Measurements from ENCODE around the gene GOLGB1.
A peak's percentile ranks its signal among the peaks of the same experiment; 100 is the strongest.

Gene GOLGB1

DNA sequence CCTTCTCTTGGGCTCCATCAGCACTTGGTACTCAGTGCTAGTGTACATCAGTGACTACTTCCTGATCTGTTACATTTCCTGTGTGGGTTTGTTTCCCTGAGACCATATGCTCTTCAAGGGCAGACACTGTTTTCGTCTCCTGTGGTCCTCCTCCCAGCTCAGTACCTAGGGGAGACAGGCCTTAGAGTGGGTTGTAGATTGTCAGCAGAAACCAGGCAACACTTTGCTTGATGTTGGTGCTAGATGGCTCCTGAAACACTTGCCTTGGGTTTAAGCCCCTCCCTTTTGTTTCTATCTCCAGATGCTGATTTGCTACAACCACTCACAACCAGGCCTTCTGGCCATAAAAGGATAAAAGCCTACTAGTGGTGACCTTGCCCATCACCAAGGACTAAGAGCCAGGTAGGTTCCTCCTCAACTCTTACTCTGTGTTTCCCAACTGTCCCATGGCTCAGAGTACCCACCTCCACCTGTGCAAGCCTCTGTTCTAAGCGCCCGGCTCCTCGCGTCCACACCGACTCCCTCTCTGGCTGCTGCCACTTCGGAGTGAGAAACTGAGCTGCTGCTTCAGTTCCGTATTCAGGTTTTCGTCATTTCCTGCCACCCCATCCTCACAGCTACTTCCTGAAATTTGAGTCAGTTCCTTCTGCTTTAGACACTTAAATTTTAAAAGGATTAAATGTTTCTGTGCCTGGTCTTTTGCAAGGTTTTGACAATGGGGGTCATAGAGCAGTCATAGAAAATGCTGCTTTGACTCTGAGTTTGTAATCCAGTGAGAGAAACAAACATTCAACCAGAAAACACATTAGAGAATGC, 89.0 kb downstream of the GOLGB1 start, which contains the start of gene HCLS1:
Gene HCLS1, minus strand, starts transcription at position 548 of the 816 bp plus-strand sequence. CDS start 2,556 bp downstream, outside the sequence.
- TF ChIP-seq, protein P1, sequence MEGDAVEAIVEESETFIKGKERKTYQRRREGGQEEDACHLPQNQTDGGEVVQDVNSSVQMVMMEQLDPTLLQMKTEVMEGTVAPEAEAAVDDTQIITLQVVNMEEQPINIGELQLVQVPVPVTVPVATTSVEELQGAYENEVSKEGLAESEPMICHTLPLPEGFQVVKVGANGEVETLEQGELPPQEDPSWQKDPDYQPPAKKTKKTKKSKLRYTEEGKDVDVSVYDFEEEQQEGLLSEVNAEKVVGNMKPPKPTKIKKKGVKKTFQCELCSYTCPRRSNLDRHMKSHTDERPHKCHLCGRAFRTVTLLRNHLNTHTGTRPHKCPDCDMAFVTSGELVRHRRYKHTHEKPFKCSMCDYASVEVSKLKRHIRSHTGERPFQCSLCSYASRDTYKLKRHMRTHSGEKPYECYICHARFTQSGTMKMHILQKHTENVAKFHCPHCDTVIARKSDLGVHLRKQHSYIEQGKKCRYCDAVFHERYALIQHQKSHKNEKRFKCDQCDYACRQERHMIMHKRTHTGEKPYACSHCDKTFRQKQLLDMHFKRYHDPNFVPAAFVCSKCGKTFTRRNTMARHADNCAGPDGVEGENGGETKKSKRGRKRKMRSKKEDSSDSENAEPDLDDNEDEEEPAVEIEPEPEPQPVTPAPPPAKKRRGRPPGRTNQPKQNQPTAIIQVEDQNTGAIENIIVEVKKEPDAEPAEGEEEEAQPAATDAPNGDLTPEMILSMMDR (IDR thresholded peaks at IDR 0.05; ENCODE audit: insufficient read depth, low read length, missing control alignments): no peak
- H3K4me3 ChIP-seq (ENCODE audit: low read depth, low read length): peak within 1 kb of the TSS; percentile 29
- DNase-seq (ENCODE audit: low read depth, low spot score): no peak
- ChIA-PET POLR2A (interaction anchor here (0.6 kb wide), 1 partner anchor 438 kb away, joined by 3 read pairs; no protein-coding TSS in a partner anchor), CTCF (no interaction called here)

- ChIA-PET CTCF (no interaction called here), POLR2A (interaction anchor here (0.6 kb wide), 1 partner anchor 439 kb away, joined by 3 read pairs; no protein-coding TSS in a partner anchor)
- TF ChIP-seq, protein P1 (IDR thresholded peaks at IDR 0.05; ENCODE audit: insufficient read depth, low read length, missing control alignments): no peak
- no peak for DNase-seq (ENCODE audit: low read depth, low spot score)
- no peak overlapping the region for H3K4me3 ChIP-seq (ENCODE audit: low read depth, low read length)
Measured at GRCh38 chr3:121659586-121659985, 90.0 kb downstream of the GOLGB1 start.

GRCh38 chr3:121658716-121659435, 90.7 kb downstream of the GOLGB1 start:
- TF ChIP-seq, protein P1 (IDR thresholded peaks at IDR 0.05; ENCODE audit: insufficient read depth, low read length, missing control alignments): no peak
- no peak overlapping the region for H3K4me3 ChIP-seq (ENCODE audit: low read depth, low read length)
- DNase-seq (ENCODE audit: low read depth, low spot score): no peak
- POLR2A ChIA-PET: no interaction called here
- CTCF ChIA-PET: no interaction called here

DNA sequence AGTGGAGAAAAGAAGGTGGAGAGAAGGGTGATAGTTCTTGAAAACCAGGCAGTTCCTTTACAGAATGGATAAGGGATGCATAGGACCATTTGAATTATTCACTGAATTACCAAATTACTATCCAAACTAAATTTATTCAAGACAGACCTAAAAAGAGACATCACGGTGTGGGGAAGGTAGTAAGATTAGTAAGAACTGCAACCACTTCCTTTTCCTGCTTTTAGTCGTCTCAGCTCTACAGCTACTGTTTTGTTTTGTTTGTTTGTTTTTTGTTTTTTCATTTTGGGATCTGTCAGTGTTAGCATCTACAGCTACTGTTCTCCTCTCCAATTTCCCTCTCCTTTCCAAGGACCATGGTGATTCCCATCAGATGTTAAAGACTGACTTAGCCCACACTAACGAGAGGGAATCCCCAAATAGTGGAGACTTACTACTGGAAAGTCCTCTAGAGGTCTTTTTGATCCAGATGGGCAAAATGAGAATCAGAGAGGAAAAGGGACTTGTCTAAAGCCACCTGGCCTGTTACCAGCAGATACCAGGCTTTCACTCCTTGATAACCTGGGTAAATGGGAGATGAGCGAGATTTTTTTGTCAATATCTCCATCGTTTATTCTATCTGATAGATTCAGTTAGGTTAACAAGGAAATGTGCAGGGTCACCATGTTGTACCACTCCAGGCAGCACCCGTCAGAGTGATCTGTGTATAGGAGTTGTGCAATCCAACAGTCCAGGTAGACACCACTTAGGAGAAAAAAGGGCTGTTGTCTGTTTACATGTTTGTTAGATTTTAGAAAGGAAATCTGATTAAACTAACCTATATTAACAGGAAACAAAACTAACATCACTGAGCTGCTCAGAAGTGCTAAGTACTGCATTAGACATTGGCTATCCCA, 94.8 kb downstream of the GOLGB1 start:
- CTCF ChIA-PET: no interaction called here
- TF ChIP-seq, protein P1 (IDR thresholded peaks at IDR 0.05; ENCODE audit: insufficient read depth, low read length, missing control alignments): no peak
- DNase-seq (ENCODE audit: low read depth, low spot score): no peak
- no peak overlapping the region for H3K4me3 ChIP-seq (ENCODE audit: low read depth, low read length)
- POLR2A ChIA-PET: no interaction called here

DNA sequence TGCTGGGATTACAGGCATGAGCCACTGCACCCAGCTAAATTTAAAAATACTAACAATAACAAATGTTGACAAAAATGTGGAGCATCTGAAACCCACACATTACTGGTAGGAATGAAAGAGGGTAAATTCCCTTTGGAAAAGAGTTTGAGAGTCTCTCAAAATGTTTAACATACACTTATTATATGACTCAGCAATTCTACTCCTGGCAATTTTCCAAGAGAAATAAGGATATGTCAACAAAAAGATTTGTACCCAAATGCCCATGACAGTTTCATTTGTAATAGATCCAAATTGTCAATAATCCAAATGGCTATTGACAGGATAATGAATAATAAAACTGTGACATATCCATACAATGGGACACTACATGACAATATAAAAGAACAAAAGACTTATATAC, 97.9 kb downstream of the GOLGB1 start:
- ChIA-PET POLR2A (no interaction called here), CTCF (no interaction called here)
- H3K4me3 ChIP-seq (ENCODE audit: low read depth, low read length): no peak overlapping the region
- TF ChIP-seq, protein P1 (IDR thresholded peaks at IDR 0.05; ENCODE audit: insufficient read depth, low read length, missing control alignments): no peak
- no peak for DNase-seq (ENCODE audit: low read depth, low spot score)

Data from AG04449 (cell line).